SK-N-SH (cell line): ENCODE measurements around the gene KCNJ5. TPM values are rescaled to one million over a fixed set of nuclear protein-coding genes. Genes with fewer than 3 reads are reported as not detected.
A peak's percentile ranks its signal among the peaks of the same experiment; 100 is the strongest.

Source experiments
- CTCF ChIA-PET: fragments of 300-600, 350-600 bp; formaldehyde crosslinking; extraction: SDS; loops from one replicate; lab custom pipeline; 2021; lab: Yijun Ruan, JAX
- POLR2A ChIA-PET: fragments of 350-600 bp; sonication (Branson Sonifier 250); formaldehyde crosslinking; extraction: SDS; loops from one replicate; lab custom pipeline; 2020; ENCODE audit warnings: antibody characterized with exemption, inconsistent platforms; lab: Yijun Ruan, JAX
- DNase-seq: peaks from one replicate; pipeline ENCODE4 v3.0.0; 2012
- H2AFZ ChIP-seq: fragments of 200-600 bp; sonication (generic); 2 replicates; pipeline ENCODE4 v1.8.1; 2016; ENCODE audit warnings: antibody characterized with exemption, mild to moderate bottlenecking, low read depth
- H3F3A ChIP-seq: fragments of 200-600 bp; sonication (generic); replicated peaks from 2 replicates; pipeline ENCODE3; 2016; ENCODE audit warnings: antibody characterized with exemption, mild to moderate bottlenecking; ENCODE audit not compliant: insufficient read depth
- H3K27ac ChIP-seq, 2 experiments: fragments of 200-500 bp in 1 of 2; fragments of 200-600 bp in 1 of 2; sonication (Bioruptor generic) in 1 of 2; sonication (generic), shearing (Covaris generic) in 1 of 2; 2 replicates each; pipeline versions ENCODE4 v1.5.1 to v1.6.1; 2014 to 2016; ENCODE audit warnings: low read depth in 2 of 2, inconsistent platforms in 1 of 2, low read length in 1 of 2, mild to moderate bottlenecking in 1 of 2, mixed read lengths in 1 of 2
- H3K27me3 ChIP-seq: fragments of 200-600 bp; sonication (generic), shearing (Covaris generic); 2 replicates; pipeline ENCODE4 v1.6.1; 2016; ENCODE audit warnings: mixed run types; ENCODE audit not compliant: insufficient read depth
- H3K36me3 ChIP-seq, 2 experiments: fragments of 200-500 bp in 1 of 2; fragments of 200-600 bp in 1 of 2; sonication (Bioruptor generic) in 1 of 2; sonication (generic) in 1 of 2; replicated peaks in 1 of 2; 2 replicates each; pipeline versions ENCODE3 to v1.5.1; 2014 to 2016; ENCODE audit warnings: low read length in 1 of 2, mild to moderate bottlenecking in 1 of 2; ENCODE audit not compliant: insufficient read depth in 2 of 2, control insufficient read depth in 1 of 2
- H3K4me1 ChIP-seq, 2 experiments: fragments of 200-500 bp in 1 of 2; fragments of 200-600 bp in 1 of 2; sonication (Bioruptor generic) in 1 of 2; sonication (generic), shearing (Covaris generic) in 1 of 2; 2 replicates each; pipeline versions ENCODE4 v1.5.1 to v1.6.1; 2014 to 2016; ENCODE audit warnings: low read depth in 1 of 2, low read length in 1 of 2, mixed run types in 1 of 2; ENCODE audit not compliant: insufficient read depth in 2 of 2, control insufficient read depth in 1 of 2
- H3K4me2 ChIP-seq: fragments of 200-600 bp; sonication (generic), shearing (Covaris generic); 2 replicates; pipeline ENCODE4 v1.6.1; 2017; ENCODE audit warnings: mixed run types
- H3K4me3 ChIP-seq, 2 experiments: fragments of 200-500 bp in 1 of 2; fragments of 200-600 bp in 1 of 2; sonication (Bioruptor generic) in 1 of 2; sonication (generic), shearing (Covaris generic) in 1 of 2; 2 replicates each; pipeline versions ENCODE4 v1.5.1 to v1.8.1; 2014 to 2016; ENCODE audit warnings: low read depth in 2 of 2, inconsistent platforms in 1 of 2, low read length in 1 of 2, mild to moderate bottlenecking in 1 of 2, mixed read lengths in 1 of 2, moderate library complexity in 1 of 2
- H3K79me2 ChIP-seq: fragments of 200-600 bp; sonication (generic); 2 replicates; pipeline ENCODE4 v1.8.1; 2017; ENCODE audit warnings: mild to moderate bottlenecking; ENCODE audit not compliant: insufficient read depth
- H3K9ac ChIP-seq: fragments of 200-600 bp; sonication (generic); 2 replicates; pipeline ENCODE4 v1.6.1; 2017; ENCODE audit warnings: mixed run types
- H3K9me2 ChIP-seq: fragments of 200-600 bp; sonication (generic); 2 replicates; pipeline ENCODE4 v1.6.1; 2017; ENCODE audit warnings: mixed run types
- H3K9me3 ChIP-seq: fragments of 200-600 bp; sonication (generic); 2 replicates; pipeline ENCODE4 v1.6.1; 2017; ENCODE audit warnings: mixed run types, mild to moderate bottlenecking, moderate library complexity
- H4K20me1 ChIP-seq: fragments of 200-600 bp; sonication (generic); 2 replicates; pipeline ENCODE4 v1.6.1; 2017; ENCODE audit warnings: mild to moderate bottlenecking, mixed run types; ENCODE audit not compliant: insufficient read depth
- CHD2 ChIP-seq: fragments of 150-350 bp; IDR thresholded peaks from 2 replicates; pipeline ENCODE4 v1.6.1; 2018; ENCODE audit warnings: low read length; ENCODE audit not compliant: partially characterized antibody
- EZH2phosphoT487 ChIP-seq: fragments of 200-600 bp; sonication (generic); IDR thresholded peaks from 2 replicates; pipeline ENCODE4 v1.6.1; 2017; ENCODE audit warnings: low read depth, mixed run types, mild to moderate bottlenecking, antibody characterized with exemption, moderate library complexity, borderline replicate concordance
- FOSL2 ChIP-seq: IDR thresholded peaks from 2 replicates; pipeline ENCODE4 v1.4.0; 2012; ENCODE audit warnings: low read depth, mild to moderate bottlenecking, moderate library complexity, borderline replicate concordance
- FOXJ3 ChIP-seq: sonication (generic); formaldehyde crosslinking; IDR thresholded peaks from 2 replicates; pipeline ENCODE4 v1.5.1; 2020; ENCODE audit warnings: mild to moderate bottlenecking, missing genetic modification reagents
- GABPA ChIP-seq: IDR thresholded peaks from 2 replicates; pipeline ENCODE4 v1.4.0; 2012; ENCODE audit warnings: low read depth, mild to moderate bottlenecking
- MEF2A ChIP-seq: IDR thresholded peaks from 2 replicates; pipeline ENCODE4 v1.4.0; 2012; ENCODE audit warnings: low read depth, borderline replicate concordance
- NFIC ChIP-seq: IDR thresholded peaks from 2 replicates; pipeline ENCODE4 v1.4.0; 2012; ENCODE audit warnings: borderline replicate concordance
- NRF1 ChIP-seq: IDR thresholded peaks from 2 replicates; pipeline ENCODE4 v1.6.1; 2012; ENCODE audit warnings: low read depth, mild to moderate bottlenecking, low read length
- PBX3 ChIP-seq: IDR thresholded peaks from 2 replicates; pipeline ENCODE4; 2012
- RFX5 ChIP-seq: IDR thresholded peaks from 2 replicates; pipeline ENCODE4 v1.6.1; 2012; ENCODE audit warnings: mild to moderate bottlenecking, improper control_type of control experiment, low read length
- RXRA ChIP-seq: IDR thresholded peaks from 2 replicates; pipeline ENCODE4 v1.4.0; 2012; ENCODE audit warnings: low read depth, mild to moderate bottlenecking, borderline replicate concordance
- SIN3A ChIP-seq: IDR thresholded peaks from 2 replicates; pipeline ENCODE4 v1.6.1; 2012; ENCODE audit warnings: low read depth, mild to moderate bottlenecking, low read length, moderate library complexity, borderline replicate concordance
- SMC3 ChIP-seq: IDR thresholded peaks from 2 replicates; pipeline ENCODE4 v1.6.1; 2012; ENCODE audit warnings: low read depth, low read length, improper control_type of control experiment
- TCF12 ChIP-seq: IDR thresholded peaks from 2 replicates; pipeline ENCODE4 v1.4.0; 2012
- USF1 ChIP-seq: IDR thresholded peaks from 2 replicates; pipeline ENCODE4 v1.4.0; 2012; ENCODE audit warnings: low read depth, borderline replicate concordance
- YY1 ChIP-seq: IDR thresholded peaks from 2 replicates; pipeline ENCODE4 v1.4.0; 2012; ENCODE audit warnings: low read depth, mild to moderate bottlenecking
- ZBTB33 ChIP-seq: IDR thresholded peaks from 2 replicates; pipeline ENCODE4 v1.4.0; 2012; ENCODE audit warnings: low read depth, borderline replicate concordance
- WGBS: methylation state at CpG from one replicate; pipeline ENCODE4 v1.1.6; 2017; ENCODE audit warnings: low lambda C conversion rate; 5-methylcytosine and 5-hydroxymethylcytosine counted together
- polyA plus RNA-seq, 3 experiments: library from polyadenylated mRNA; depleted of rRNA; stranded (reverse); fragments of >200 nt; gene quantifications; 2 replicates each; pipeline ENCODE4 v1.2.3, GENCODE V29; 2012
- TF ChIP-seq, protein P1 (sequence below): fragments of 150-350 bp; IDR thresholded peaks from 2 replicates; pipeline ENCODE4 v1.6.1; 2017; ENCODE audit warnings: antibody characterized with exemption, low read length, low read depth, borderline replicate concordance

Gene KCNJ5
- polyA plus RNA-seq, 1 of the 3 experiments (the other 2 are of a cell fraction), result 0.03 TPM

DNA sequence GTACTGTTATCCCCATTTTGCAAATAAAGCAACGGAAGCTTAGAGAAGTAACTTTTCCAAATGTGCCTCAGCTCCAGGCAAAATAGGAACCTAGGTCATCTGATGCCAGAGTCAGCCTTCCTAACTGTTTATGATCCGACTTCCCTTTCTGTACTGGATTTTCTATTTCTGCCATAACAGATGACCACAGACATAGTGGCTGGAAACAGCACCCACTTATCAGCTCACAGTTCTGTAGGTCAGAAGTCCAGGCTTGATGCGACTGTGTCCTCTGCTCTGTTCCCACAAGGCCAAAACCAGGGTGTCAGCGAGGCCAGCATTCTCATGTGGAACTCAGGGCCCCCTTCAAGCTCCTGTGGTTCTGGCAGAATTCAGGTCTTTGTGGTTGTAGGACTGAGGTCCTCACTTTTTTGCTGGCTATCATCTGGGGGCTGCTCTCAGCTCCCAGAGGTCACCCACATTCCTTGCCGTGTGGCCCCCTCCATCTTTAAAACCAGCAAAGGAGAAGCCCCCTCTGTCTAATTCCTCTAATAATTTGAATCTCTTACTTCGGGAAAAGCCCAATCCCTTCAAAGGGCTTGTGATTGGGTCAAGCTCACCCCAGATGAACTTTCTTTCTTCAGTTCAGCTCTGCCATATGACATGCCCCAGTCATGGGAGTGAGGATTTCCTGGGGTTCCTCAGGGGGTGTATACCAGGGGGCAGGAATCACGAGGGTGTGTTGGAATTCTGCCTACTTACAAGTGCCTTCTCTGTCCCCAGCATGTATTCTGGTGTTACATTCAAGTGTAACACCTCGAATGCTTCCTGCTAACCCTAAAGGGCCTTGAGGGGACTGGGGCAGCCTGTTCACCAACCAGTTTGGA is 15.3 kb downstream of the KCNJ5 start:
- Histone ChIP-seq H4K20me1 (no peaks in the 10 kb centered on the region), H3K79me2 (no peaks in the 10 kb centered on the region), H3K27me3 (no peaks in the 10 kb centered on the region), H3K9me3 (no peaks in the 10 kb centered on the region), H3K4me2 (no peak overlapping the region), H3K36me3 (no peaks in the 10 kb centered on the region), H3K9ac (no peak overlapping the region), H3K4me3 (peak overlapping the region in 1 of 2 experiments; percentile 12; a peak in 2 of 4 replicates), H3K27ac (no peak overlapping the region), H3K4me1 (peaks cover 16 to 26% of the 10 kb centered on the region in 2 experiments; a peak in 3 of 4 replicates), H2AFZ (no peak overlapping the region), H3F3A (peaks cover 5% of the 10 kb centered on the region), H3K9me2 (no peaks in the 10 kb centered on the region)
- no peak for DNase-seq
- POLR2A ChIA-PET, result interaction anchor here (0.6 kb wide), 1 partner anchor 44 kb away, joined by 4 read pairs; no protein-coding TSS in a partner anchor
- TF ChIP-seq RXRA, result no peak
- TF ChIP-seq USF1, result no peak
- TF ChIP-seq, protein P1, sequence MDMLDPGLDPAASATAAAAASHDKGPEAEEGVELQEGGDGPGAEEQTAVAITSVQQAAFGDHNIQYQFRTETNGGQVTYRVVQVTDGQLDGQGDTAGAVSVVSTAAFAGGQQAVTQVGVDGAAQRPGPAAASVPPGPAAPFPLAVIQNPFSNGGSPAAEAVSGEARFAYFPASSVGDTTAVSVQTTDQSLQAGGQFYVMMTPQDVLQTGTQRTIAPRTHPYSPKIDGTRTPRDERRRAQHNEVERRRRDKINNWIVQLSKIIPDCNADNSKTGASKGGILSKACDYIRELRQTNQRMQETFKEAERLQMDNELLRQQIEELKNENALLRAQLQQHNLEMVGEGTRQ, result no peak
- TF ChIP-seq CHD2, result no peak
- TF ChIP-seq RFX5, result no peak
- TF ChIP-seq ZBTB33, result no peak
- no peak for TF ChIP-seq FOSL2
- no peak for TF ChIP-seq NRF1
- TF ChIP-seq YY1, result no peak
- no peak for TF ChIP-seq NFIC
- no peak for TF ChIP-seq GABPA
- no peak for TF ChIP-seq SMC3
- TF ChIP-seq TCF12, result no peak
- TF ChIP-seq PBX3, result no peak
- no peak for TF ChIP-seq MEF2A
- no peak for TF ChIP-seq FOXJ3 (CRISPR knock-in tag)
- no peak for TF ChIP-seq SIN3A
- TF ChIP-seq EZH2phosphoT487, result no peak
- WGBS, result 94% methylated on average over 7 of the region's 8 CpGs
- CTCF ChIA-PET, result interaction anchor here (0.9 to 13.6 kb wide), 7 partner anchors 13 to 901 kb away, joined by 3 to 201 read pairs (median 5); partner anchors contain the start of genes KCNJ5 and TP53AIP1
